HFF-Myc (cell line): Measurements from ENCODE around the gene TBC1D16.

Experiments used
- DNase-seq: peaks from one replicate; pipeline ENCODE4 v3.0.0-alpha.2; 2011; ENCODE audit warnings: low read depth; ENCODE audit errors: extremely low read depth
- H3K4me3 ChIP-seq: replicated peaks from 2 replicates; pipeline ENCODE4 v1.5.1; 2011; ENCODE audit warnings: low read depth, mild to moderate bottlenecking, control low read depth, low read length
- CTCF ChIP-seq: IDR thresholded peaks from 2 replicates; pipeline ENCODE4 v1.5.1; 2012; ENCODE audit warnings: mild to moderate bottlenecking, low read depth, low read length, control low read depth; ENCODE audit errors: missing control alignments

TBC1D16 gene

GRCh38 chr17:79914813-79915740 lies 120.6 kb downstream of the TBC1D16 start:
- DNase-seq = no peak
- no peak overlapping the region for H3K4me3 ChIP-seq
- TF ChIP-seq CTCF = no peak

GRCh38 chr17:79913896-79914812 lies 121.5 kb downstream of the TBC1D16 start:
- no peak overlapping the region for H3K4me3 ChIP-seq
- DNase-seq = no peak
- TF ChIP-seq CTCF = no peak

GRCh38 chr17:79913451-79913850 lies 122.2 kb downstream of the TBC1D16 start:
- TF ChIP-seq CTCF = no peak
- no peak overlapping the region for H3K4me3 ChIP-seq
- DNase-seq = no peak

GRCh38 chr17:79912552-79913330 lies 122.9 kb downstream of the TBC1D16 start:
- H3K4me3 ChIP-seq = no peak overlapping the region
- TF ChIP-seq CTCF = no peak
- no peak for DNase-seq

GRCh38 chr17:79911430-79912399 lies 124.0 kb downstream of the TBC1D16 start:
- DNase-seq = no peak
- no peak for TF ChIP-seq CTCF
- H3K4me3 ChIP-seq = no peak overlapping the region
